Hematopoietic multipotent progenitor cell treated with erythropoietin and hydrocortisone succinate and interleukin-3 and kit ligand, for 6 days (in vitro differentiated cells): Measurements from ENCODE around the gene CYP4F12.

Source experiments
- DNase-seq: peaks from one replicate; pipeline ENCODE4 v3.0.0-alpha.2; 2015

CYP4F12 gene, protein sequence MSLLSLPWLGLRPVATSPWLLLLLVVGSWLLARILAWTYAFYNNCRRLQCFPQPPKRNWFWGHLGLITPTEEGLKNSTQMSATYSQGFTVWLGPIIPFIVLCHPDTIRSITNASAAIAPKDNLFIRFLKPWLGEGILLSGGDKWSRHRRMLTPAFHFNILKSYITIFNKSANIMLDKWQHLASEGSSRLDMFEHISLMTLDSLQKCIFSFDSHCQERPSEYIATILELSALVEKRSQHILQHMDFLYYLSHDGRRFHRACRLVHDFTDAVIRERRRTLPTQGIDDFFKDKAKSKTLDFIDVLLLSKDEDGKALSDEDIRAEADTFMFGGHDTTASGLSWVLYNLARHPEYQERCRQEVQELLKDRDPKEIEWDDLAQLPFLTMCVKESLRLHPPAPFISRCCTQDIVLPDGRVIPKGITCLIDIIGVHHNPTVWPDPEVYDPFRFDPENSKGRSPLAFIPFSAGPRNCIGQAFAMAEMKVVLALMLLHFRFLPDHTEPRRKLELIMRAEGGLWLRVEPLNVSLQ

DNA sequence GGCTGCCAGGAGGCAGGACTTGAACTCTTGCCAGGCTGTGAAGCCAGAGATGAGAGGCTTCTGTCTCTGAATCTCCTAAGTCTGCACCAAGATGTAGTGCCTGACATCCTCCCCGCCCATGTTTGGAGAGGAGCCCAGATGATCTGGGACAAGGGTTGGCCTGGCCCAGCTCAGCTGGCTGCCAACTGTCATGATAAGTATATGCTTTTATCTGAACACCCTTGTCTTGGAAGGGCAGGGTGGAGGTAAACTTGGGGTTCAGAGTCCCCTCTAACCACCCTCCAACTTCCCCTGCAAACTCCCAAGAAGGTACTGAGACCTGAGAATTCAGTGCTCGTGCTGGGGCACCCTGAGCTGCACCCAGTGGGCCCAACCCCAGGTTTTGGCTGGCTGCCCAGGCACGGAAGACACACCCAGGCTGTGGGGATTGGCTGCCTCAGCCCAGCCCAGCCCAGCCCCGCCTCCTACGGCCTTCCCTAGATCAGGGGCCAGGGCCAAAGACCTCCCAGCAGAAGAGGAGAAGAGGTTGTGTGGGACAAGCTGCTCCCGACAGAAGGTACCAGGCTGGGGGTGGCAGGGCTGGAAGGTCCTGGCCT, at the start of gene CYP4F12:
TSS of gene CYP4F12 (plus strand) at position 508 of the 596 bp plus-strand sequence. CDS start 443 bp downstream, outside the sequence.
- DNase-seq: peak; percentile 92

DNA sequence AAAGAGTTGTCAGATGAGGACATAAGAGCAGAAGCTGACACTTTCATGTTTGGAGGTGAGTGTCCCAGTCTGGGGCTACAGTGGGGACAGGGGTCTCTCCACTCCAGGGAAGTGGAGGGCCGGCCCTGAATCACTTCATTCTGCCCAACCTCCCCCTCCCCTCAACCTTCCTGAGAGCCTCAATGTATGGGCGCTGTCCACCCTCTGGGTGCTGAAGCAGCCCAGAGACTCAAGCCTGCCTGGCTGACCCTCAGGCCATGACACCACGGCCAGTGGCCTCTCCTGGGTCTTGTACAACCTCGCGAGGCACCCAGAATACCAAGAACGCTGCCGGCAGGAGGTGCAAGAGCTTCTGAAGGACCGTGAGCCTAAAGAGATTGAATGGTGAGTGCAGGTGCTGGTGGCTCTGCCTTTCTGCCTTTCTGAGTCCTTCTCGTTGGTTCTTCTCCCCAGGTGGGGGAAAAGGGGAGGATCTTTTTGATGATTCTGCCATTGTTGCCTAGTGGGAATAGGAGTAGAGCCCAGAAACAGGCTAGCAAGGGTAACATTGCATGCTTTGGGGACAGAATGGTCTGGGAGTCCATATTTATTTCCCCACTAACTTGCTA, 49.1 kb upstream of the CYP4F12 start:
- DNase-seq: peak; percentile 43

DNA sequence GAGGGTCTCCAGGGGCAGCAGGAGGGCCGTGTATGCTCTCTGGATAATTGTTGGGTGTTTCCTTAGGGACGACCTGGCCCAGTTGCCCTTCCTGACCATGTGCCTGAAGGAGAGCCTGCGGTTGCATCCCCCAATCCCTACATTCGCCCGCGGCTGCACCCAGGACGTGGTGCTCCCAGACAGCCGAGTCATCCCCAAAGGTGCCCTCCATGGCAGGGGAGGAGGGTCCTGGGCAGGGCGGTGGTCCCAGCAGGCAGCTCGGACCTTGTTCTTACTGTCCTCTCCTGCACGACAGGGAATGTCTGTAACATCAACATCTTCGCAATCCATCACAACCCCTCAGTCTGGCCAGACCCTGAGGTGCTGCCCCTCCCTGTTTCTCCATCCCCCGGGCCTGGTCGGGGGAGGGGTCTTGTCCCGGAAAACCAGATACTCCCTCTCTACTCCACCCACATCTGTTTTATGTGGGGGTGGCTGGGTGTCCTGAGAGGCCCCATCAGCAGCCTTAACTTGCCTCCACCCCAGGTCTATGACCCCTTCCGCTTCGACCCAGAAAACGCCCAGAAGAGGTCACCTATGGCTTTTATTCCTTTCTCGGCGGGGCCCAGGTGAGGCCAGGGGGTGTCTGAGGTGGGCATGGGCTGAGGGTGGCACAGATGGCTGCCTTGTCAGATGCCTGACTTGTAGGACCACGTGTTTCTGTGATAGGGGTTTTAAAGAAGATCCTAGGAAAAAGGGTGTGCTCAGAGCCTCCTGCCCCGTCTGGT, 44.5 kb upstream of the CYP4F12 start:
- no peak for DNase-seq

DNA sequence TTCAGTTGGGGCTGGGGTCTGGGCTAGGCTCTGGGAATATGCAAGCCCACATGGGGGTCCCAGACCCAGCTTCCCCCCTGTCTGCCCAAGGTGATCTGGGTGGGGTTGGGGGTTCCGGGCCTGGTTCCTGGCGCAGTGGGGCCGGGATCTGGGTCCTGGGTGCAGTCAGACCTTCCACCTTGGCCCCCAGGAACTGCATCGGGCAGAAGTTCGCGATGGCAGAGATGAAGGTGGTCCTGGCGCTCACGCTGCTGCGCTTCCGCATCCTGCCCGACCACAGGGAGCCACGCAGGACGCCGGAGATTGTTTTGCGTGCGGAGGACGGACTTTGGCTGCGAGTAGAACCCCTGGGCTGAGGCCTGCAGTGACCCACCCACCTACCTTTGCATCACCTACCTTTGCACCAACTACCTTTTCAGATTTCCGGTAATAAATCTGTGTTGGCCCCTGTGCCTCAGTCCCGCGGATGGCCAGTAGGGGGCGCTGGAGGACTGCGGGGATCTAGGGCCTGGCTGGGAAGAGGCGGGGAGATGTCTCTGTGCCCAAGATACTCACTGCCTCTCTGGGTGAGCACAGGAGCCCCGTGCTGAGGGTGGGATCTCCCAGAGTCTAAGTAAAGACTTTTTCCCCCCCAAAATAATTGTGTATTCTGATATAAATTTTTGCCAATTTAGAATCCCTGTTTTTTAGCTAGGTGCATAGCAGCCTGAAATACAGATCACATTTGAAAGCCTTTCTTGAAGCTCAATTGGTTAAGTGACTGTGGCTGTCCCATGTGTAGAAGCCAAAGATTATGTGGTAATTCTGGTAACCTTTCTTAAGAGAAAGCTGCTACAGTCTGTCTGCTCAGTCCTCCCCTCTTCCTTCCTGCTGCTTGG, 43.6 kb upstream of the CYP4F12 start:
- DNase-seq: peak; percentile 86

DNA sequence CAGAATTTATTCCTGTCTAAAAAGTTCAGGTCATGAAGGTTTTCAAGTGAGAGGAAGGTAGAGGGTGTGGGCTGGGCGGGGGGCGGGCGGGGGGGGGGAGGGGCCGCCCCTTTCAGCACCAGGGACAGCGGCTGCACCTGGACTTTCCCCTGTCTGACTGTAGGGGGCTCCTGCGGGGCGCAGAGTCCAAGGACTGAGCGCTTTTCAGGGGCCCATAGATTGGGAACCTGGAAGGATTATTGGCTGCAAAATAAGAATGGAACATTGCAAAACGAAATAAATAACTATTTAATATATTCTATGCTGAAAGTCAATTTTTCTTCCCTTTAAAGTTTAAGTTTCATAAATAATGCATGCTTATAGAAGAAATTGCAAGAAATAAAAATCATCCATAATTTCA, 41.1 kb upstream of the CYP4F12 start:
- DNase-seq: peak; percentile 77

DNA sequence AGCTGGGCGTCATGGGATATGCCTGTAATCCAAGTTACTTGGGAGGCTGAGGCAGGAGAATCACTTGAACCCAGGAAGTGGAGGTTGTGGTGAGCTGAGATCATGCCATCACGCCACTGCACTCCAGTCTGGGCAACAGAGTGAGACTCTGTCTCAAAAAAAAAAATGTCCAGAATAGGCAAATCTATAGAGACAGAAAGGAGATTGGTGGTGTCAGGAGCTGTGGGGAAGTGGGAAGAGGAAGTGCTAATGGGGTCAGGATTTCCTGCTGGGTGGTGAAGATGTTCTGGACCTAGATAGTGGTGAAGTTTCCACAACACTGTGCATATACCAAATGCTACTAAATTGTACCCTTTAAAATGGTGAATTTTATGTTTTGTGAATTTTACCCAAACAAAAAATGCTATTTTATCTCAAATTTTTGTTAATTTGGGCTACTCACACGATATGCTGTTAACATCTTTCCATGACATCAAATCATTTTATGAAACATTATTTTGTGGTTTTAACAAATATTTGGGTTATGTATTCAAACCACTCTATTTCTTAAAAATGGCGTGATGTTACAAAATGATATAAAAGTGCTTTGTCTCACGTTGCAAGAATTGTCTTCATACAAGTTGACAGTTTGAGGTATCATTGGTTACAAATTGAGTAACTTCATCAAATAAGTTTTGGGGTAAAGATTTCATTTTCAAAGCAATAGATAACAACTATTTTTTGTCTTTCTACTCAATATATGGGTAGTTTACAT, 39.6 kb upstream of the CYP4F12 start:
- peak; percentile 42 for DNase-seq

DNA sequence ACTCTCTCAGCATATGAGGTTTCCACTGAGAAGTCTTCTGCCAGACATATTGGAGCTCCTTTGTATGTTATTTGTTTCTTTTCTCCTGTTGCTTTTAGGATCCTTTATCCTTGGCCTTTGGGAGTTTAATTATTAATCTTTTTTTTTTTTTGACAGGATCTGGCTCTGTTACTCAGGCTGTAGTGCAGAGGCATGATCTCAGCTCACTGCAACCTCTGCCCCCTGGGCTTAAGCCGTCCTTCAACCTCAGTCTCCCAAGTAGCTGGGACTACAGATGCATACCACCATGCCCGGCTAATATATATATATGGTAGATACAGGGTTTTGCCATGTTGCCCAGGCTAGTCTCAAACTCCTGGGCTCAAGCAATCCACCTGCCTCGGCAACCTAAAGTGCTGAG, 38.8 kb upstream of the CYP4F12 start:
- DNase-seq: no peak

DNA sequence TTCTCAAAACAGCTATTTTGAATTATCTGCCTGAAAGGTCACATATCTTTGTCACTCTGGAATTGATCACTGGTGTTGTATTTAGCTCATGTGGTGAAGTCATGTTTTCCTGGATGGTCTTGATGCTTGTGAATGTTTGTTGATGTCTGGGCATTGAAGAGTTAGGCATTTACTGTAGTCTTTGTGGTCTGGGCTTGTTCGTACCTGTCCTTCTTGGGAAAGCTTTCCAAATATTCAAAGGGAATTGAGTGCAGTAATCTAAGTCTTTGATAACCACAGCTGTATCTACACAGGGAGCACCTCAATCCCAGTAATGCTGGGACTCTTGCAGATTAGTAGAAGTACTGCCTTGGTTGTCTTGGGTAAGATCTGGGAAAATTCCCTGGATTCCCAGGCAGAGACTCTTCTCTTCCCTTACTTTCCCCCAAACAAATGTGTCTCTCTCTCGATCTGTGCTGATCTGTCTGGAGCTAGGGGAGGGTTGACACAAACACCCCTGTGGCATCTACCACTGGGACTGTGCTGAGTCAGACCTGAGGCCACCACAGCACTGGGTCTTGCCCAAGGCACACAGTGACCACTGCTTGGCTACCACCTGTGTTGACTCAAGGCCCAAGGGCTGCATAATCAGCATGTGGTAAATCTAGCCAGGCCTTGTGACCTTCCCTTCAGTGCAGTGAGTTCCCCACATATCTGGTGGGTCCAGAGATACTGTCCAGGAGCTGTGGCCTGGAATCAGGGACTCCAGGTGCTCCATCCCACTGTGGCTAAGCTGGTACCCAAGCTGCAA, 37.7 kb upstream of the CYP4F12 start:
- peak; percentile 49 for DNase-seq

DNA sequence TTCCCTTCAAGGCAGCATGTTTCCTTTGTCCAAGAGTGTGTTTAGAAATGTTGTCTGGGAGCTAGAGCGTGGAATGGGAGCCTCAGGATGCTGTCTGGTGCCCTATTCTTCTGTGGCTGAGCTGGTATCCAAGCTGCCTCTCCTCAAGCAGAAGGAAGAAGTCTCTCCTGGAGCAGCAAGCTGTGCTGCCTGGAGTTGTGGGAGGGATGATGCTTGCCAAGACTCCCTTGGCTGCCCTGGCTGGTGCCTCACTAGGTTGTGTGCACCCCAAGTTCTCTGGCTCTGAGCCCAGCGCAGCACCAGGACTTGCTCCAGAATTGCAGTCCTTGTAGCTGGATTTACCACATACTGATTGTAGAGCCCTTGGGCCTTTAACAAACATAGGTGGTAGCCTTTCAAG, 36.9 kb upstream of the CYP4F12 start:
- no peak for DNase-seq

DNA sequence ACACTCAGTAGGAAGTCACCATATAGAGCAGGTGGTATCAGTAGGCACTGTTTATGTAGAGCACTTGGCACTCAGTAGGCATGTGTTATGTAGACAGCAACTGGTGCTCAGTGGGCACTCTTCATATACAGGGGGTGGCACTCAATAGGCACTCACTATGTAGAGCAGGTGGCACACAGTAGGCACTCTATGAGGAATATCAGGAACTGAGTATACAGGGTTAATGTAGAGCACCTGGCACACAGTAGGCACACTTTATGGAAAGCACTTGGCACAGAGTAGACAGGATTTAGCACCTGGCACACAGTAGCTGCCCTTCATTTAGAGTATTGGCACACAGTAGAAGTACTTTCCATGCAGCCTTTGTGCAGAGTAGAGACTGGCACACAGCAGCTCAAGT, 33.3 kb upstream of the CYP4F12 start:
- DNase-seq: peak; percentile 23

DNA sequence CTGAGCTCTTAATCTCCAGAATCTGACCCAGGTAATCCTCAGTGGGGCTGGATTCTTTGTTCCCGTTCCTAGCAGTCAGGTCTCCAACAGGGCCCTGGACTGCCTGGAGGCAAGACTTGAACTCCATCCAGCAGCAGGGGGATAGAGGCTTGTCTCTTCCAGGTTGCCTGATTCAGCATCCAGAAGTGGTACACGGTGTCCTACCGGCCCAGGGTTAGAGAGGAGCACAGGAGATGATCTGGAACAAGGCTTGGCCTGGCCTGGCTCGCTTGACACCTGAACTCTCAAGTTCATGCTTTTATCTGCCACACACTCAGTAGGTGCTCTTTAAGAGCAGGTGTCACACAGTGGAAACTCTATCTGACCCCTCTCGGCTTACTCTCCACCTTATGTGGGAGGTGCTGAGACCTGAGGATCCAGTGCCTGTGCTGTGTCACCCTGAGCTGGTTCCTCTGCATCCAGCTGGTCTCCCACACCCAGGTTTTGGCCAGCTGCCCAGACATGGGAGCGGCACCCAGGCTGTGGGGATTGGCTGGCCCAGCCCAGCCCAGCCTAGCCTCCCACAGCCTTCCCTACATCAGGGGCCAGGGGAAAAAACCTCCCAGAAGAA, 32.5 kb upstream of the CYP4F12 start, which contains the start of gene CYP4F3:
TSS of gene CYP4F3 (plus strand) at position 604 of the 610 bp plus-strand sequence. CDS start 519 bp downstream, outside the sequence.
- DNase-seq: peak; percentile 95

DNA sequence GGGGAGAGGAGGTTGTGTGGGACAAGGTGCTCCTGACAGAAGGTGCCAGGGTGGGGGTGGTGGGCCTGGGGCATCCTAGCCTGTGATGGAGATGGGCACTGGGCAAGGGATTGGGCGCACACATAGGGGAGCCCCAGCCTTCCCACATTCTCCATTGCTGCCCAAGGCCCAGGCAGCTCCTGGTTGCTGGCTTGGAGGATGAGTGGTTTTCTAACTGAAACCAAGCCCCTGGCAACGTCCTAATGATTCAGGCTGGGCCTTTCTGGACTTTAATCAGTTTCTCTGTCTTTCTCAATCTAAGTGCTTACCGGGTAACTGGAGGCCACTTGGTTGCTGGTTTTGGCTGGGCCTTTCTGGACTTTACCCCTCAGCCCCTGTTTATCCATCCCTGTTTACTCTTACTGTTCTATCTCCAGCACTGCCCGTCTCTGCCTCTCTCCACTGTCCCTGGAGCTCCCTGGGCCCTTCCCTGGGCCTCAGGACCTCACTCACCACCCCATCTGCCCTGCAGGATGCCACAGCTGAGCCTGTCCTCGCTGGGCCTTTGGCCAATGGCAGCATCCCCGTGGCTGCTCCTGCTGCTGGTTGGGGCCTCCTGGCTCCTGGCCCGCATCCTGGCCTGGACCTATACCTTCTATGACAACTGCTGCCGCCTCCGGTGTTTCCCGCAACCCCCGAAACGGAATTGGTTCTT, 31.8 kb upstream of the CYP4F12 start:
- DNase-seq: peak; percentile 43

DNA sequence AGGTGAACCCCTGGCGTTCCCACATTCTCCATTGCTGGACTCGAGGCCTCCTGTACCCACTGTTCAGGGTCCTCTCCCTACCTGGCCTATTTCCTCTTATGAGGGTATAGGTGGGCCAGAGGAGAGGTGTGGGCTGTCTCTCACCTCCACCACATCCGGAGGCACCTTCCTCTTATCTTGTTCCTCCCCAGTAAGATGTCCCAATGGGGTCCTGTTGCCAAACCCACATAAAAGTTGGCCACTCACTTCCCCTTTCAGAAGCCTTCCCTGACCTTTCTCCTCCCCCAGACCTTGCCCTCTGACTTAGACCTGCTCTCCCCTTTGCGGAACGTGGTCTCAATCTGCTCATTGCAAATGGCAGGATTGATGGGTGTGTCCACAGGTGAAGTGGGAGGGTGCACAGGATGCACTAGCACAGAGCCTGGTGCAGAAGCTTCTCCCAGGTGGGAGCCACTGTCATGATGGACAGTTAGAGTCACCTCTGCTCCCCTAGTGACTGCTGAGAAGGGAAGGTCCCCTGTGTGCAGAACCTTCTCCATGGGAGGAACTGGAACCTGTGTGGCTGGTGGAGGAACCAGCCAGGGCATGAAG, 30.9 kb upstream of the CYP4F12 start:
- DNase-seq: peak; percentile 68

DNA sequence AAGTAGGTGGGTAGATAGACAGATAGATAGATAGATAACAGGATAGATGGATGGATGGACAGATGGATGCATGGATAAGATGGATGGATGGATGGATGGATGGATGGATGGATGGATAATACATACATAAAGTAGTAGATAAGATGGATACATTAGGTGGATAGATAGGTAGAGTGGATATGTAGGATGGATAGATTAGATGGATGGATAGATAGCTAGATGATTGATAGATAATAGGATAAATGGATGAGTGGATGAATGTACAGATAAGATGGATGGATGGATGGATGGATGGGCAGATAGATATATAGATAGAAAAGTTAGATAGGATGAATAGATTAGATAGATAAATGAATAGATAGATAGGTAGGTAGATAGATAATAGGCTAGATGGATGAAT, 30.1 kb upstream of the CYP4F12 start:
- no peak for DNase-seq

DNA sequence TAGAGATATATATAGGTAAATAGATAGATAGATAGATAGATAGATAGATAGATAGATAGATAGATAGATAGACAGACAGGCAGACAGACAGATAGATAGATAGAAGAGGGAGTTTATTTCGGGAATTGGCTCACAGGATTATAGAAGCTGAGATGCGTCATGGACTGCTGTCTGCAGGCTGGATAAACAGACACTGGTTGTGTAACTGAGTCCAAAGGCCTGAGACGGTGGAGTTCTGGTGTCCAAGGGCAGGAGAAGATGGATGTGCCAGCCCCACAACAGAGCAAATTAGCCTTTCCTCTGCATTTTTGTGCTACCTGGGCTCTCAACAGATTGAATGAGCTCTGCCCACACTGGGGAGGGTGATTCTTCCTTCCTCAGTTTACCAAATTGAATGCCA, 29.5 kb upstream of the CYP4F12 start:
- DNase-seq: no peak

DNA sequence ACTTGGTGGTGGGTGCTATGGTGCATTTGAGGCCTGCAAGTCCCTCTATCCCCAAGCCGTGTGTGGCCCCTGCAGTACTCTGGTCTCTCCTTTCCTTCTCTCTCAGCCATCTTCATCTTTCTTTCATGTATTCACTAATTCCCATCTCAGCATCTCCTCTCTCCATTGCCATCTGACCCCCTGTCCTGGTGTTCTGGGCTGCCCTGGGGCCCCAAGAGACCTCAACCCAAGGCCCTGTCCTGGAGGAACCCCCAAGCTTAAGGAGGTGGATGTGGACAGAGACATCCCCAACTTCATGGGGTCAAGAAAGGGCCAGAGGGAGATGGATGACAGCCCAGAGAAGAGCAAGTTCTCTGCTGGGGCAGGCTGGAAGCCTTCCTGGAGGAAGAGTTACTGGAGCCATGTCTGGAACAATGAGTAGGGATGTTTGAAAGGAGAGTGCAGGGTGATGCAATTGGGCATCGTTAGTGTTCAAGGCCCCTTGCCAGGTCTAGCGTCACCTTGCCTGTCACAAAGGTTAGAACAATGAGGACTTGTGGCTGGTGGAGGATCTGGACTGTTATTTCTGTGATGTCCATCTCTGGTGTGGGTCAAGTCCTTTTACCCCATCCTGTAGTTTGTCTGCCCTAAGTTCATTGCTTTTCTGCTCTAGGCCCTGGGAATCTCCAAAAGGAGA, 28.7 kb upstream of the CYP4F12 start:
- no peak for DNase-seq

DNA sequence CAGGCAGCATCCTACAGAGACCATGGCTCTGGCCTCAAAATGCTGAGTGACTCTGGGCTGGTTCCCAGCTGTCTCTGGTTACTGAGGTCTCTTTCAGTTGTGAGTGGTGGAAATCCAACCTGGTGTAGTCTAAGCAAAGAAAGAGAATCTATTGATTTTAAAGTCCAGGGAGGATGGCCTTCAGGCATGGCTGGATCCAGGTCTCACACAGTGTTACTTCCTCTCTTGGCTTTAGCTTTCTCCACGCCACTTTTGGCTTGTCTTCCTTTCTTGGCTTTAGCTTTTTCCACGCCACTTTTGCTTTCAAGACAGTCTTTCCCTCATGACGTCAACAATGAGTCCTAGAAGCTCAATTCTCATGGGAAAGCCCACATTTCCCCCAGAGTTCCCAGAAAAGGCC, 28.1 kb upstream of the CYP4F12 start:
- DNase-seq: no peak

DNA sequence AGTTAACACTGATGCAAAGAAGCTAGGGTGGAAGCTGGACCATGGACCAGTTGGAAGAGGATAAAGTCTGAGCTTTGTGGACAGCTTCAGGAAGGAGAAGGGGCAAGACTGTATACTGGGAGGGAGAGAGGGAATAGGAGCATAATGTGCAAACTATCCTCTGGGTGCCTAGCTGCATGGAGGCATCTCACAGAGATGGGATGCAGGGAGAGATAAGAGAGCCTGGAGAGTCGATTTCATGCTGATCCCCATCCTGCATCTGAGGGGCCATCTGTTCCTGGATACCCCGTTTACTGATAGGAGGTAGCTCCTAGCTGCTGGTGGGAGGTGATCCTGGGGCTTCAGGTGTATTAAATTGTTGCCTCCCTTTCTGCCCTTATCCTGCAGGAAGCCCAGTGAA, 23.4 kb upstream of the CYP4F12 start:
- DNase-seq: no peak
